ENCODE measurements around the gene ANKMY1. TPM values are rescaled to one million over a fixed set of nuclear protein-coding genes. Genes with fewer than 3 reads are reported as not detected.

ANKMY1 gene
- total RNA-seq, 2 donors from 2014 or later = 18.5 to 19.9 TPM

DNA sequence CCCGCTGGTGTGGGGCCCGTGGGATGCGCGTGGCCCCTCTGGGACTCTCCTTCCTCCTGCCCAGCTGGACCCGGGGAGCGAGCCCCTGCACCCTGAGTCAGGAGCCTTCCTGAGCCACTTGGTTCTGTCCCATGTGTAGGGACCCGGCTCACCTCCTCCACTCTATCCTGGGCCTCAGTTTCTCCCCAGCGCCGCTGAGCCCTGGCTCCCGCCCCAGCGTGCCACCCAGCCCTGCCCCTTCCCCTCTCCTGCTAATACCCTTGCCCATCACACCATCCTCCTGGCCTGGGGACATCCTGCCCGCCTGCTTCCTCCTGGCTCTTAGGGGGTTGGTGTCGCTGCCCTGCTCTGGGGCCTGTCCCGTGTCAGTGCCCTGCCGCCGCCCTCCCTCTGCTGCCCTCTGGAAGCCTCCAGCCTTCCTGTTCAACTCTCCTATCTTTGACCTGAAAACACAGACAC is 97.5 kb downstream of the ANKMY1 start:
- ATAC-seq (no peak), DNase-seq (peak in 1 of 2 donors; percentile 2)
- intact Hi-C loops (cut with DNase I, micrococcal nuclease) = no loop called here

DNA sequence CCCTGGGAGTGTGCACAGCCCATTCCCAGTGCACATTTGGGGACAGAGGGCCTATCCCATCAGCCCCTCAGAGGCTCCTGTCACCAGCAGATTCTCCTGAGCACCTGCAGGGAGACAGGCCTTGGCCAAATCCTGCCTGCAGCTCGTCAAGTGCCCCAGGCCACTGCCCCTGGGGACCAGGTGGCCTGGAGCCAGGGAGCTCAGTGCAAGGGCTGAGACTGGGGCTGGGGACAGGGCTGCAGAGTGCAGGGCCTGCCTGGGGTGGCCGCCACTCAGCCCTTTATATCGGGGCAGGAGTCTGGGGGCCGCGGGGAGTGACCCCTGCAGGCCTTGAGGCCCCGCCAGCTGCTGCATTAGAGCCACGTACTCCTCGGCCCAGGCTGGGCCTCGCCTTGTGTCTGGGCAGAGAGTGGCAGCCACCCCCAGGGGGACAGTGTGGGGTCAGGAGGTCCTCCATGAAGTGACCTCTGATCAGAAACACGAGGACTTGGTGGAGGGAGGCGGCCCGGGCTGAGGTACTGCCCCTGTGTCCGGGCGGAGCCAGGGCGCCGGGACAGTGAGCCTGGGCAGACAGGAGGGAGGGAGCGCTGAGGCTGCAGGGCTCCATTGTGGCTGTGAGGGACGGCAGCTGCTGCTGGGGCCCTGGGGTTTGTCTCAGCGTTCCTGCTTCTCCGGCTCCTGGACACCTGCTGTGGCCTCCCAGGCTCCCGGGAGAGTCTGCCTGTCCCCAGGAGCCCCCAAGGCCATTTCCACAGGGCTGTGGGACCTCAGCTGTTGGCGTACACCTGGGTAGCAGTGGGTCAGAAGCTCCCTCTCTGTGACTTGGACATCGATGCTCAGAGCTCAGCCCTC is 98.2 kb downstream of the ANKMY1 start:
- no peak for ATAC-seq
- intact Hi-C loops (cut with DNase I, micrococcal nuclease) = no loop called here
- peak in 1 of 2 donors; percentile 6 for DNase-seq

DNA sequence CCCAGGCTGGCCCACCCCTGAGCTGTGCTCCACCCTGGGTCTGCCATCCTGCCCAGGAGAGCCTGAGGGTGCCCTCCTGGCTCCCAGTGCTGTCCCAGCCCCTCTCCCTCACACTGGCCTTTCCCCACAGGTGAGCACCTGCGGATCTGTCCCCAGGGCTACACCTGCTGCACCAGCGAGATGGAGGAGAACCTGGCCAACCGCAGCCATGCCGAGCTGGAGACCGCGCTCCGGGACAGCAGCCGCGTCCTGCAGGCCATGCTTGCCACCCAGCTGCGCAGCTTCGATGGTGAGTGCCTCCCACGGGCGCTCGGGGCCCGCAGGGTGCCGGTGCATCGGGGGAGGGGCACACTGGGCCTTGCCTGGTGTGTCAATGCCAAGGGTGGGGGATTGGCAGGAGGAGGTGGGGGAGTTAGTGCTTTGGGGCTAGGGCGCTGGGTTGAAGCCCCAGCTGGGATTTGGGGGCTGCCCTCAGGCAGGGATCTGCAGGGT is 98.8 kb downstream of the ANKMY1 start:
- no peak for ATAC-seq
- intact Hi-C loops (cut with DNase I, micrococcal nuclease) = no loop called here
- peak in 1 of 2 donors; percentile 4 for DNase-seq

DNA sequence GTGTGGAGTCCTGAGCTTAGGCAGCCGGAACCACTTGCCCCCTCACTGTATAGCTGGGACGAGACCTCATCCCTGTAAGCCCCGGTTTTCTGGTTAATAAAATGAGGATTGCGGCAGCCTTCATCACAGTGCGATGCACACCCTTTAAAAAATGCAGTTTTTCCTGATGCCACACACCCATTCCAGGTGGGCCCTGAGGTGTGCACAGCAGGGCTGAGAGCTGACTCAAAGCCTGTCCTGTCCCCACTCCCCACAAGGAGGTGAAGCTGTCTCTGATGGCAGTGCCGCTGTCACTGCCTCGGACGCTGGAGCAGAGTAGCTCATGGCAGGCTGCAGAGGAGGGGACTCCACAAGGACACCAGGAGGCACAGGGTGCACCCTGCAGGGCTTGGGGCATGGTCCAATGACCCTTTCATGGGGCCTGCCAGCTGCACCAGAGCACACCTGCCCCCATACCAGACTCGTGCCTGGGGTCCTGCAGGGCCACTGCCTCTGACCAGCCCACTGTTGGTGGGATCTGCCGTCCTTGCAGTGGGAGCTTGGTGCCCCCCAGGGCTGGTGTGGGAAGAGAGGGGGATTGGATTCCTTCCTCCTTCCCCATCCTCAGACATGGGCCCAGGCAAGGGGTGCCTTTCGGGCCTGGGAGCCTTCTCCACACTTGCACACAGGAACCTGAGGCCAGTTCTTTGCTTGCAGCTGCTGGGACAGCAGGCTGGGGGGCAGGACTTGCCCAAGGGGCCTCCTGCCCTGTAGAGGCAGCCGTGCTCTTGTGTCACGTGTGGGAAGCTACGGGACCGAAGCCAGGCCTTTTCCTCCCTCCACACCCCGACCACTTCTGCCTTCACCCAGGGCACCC is 99.5 kb downstream of the ANKMY1 start:
- peak in 1 of 2 donors; percentile 5 for DNase-seq
- no peak for ATAC-seq
- intact Hi-C loops (cut with DNase I, micrococcal nuclease) = no loop called here

DNA sequence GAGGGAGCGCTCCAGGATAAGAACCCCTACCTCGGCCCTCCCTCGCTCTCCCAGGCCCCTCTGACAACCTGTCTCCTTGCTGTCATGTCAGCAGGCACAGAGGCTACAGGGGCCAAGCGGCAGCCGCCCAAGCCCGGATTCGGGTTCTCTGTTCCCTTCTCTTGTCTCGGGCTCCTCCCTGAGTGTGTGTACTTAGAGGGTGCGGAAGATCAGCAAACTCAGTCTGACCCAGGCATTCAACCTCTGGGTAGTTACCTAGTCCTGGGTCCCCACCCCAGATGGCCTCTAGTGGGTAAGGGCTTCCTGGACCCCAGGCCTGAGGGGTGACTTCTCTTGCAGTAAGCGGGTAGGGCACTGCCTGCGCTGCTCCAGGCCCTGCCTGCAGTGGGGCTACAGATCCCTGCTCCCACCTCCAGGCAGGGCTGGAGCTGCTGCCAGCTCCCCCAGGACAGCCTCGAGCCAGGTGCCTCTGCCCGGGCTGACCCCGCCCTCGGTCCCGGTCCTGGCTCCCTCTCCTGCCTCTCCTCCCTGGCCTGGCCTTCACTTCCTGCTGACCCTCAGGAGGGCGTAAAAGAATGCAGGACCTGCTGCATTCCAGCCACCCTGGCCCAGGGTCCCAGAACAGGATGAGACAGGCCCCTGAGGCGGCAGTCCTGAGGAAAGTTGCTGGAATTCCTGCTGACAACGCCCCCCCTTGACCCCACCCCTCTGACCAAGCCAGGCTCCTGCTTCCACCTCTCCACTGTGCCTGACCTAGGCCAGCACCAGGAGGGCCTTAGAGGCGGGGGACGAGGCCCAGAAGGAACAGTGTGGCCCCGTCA is 100.4 kb downstream of the ANKMY1 start:
- intact Hi-C loops (cut with DNase I, micrococcal nuclease) = no loop called here
- ATAC-seq (peak; percentile 49), DNase-seq (peak in 1 of 2 donors; percentile 27)

DNA sequence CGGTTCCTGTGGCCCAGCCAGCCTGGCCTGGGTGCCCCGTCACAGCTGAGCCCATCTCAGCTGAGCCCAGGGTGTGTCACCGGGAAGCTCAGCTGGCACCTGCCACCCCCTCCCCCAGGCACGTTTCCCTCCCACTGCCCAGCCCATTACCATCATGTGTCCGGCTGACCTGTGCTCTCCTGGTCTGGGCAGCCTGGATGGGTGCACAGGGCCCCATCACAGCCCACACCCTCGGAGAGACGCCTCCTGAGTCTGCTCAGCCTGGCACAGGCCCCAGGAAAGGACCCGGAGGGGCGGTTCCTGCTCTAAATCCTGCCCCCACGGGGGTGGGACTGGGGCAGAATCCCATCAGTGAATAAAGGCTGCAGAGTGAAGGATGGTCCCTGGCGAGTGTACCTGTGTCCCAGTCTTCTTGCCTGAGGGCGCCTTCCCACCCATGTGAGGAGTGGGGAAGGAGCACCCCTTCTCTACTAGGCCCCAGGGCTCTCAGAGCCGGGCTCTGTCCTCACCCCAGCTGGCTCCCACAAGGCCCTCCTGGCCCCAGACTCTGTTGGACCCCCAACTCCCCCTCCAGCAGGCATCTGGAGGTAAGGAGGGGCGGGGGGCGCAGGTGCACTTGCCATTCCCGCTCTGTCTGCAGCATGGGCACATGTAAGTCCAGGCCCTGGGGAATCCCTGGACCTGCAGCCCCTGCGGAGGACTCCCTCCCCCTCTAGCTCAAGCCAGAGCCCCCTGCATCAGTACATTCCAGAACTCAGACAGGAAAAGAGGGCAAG is 101.2 kb downstream of the ANKMY1 start:
- ATAC-seq = peak; percentile 38
- intact Hi-C loops (cut with DNase I, micrococcal nuclease) = no loop called here
- DNase-seq = peak in 1 of 2 donors; percentile 22

DNA sequence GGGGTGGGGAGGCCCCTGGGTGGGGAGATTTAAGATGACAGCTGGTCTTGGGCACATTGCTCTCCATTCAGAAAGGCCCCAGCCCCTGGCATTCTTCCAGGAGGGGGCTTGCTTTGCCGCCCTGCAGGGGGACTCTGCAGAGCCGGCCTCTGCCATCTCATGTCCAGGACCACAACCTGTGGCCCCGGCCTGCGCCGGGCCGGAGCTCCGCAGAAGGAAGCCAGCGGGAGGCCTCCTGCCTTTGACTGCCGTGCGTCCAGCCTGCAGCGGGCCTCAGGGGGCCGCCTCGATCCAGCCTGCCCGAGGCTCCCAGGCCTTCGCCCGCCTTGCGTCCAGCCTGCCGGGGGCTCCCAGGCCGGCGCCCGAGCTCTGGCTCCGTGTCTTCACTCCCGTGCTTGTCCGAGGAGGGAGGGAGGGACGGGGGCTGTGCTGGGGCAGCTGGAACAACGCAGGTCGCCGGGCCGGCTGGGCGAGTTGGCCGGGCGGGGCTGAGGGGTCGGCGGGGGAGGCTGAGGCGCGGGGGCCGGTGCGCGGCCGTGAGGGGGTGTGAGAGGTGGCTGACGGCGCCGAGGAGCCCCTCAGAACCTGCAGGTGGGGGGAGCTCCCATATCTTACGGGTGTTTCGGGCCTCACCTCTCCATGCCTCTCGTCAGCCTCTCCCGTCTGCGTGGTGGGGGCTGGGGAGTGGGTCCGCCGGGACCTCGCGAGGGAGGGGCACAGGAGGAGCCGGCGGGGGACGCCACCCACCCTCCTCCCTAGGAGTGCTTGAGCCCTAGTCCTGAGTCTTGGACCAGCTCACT is 101.9 kb downstream of the ANKMY1 start:
- peak; percentile 15 for ATAC-seq

DNA sequence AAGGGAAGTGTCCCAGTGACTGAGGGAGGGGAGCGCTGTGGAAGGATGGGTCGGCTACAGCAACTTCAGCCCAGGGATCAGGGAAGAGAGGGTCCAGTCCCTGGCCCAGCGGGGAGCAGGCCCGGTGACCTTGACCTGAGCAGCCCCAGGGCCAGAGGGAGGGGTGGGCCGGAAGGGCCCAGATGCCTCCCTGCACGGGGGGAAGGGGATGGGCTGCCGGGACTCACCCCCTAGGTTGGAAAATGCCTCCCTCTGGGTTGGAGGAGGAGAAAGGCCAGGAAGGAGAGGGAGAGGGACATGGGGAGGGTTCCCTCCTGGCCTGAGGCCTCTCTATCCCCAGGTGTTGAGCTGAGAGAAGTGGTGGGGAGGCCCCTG is 102.5 kb downstream of the ANKMY1 start:
- no peak for ATAC-seq
- intact Hi-C loops (cut with DNase I, micrococcal nuclease) = no loop called here
- DNase-seq = no peak

More for the DNA sequence above, 101.9 kb downstream of the ANKMY1 start:
- intact Hi-C loops (cut with DNase I, micrococcal nuclease) = no loop called here
- no peak for DNase-seq

DNA sequence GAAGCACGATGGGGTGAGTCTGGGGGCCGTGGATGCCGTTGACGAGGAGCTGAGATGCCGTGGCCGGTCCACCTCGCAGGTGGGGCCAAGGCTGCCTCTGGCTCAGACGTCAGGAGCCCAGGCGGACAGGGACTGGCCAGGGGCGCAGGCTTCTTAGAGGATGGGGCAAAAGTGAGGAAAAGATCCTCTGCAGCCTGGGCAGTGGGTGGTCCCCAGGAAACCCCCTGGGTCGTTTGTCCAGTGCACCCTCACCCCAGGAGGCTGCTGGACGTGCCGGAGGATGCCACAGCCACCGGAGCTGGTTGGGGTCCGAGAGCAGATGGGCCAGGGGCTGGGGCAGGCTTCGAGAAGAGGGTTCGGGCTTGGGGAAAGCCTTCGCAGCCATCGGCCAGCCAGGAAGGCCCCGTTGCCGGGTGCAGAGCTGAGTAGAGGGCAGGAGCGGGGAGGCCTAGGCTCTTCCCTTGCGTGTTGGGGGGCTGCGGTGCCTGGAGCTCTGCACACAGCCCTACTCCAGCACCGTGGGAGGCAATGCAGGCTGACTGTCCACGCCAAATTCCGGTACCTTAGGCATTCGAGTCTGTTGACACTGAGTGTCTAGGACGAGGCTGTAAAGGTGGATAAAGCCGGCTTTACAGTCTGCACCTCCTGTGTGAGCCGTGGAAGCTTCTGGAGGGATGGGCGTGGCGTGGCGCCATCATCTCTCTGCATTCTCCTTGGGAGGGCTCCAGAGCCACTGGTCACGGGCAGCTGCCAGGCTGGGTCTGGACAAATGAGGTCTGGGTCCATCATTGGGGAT is 103.5 kb downstream of the ANKMY1 start:
- ATAC-seq (no peak), DNase-seq (no peak)

DNA sequence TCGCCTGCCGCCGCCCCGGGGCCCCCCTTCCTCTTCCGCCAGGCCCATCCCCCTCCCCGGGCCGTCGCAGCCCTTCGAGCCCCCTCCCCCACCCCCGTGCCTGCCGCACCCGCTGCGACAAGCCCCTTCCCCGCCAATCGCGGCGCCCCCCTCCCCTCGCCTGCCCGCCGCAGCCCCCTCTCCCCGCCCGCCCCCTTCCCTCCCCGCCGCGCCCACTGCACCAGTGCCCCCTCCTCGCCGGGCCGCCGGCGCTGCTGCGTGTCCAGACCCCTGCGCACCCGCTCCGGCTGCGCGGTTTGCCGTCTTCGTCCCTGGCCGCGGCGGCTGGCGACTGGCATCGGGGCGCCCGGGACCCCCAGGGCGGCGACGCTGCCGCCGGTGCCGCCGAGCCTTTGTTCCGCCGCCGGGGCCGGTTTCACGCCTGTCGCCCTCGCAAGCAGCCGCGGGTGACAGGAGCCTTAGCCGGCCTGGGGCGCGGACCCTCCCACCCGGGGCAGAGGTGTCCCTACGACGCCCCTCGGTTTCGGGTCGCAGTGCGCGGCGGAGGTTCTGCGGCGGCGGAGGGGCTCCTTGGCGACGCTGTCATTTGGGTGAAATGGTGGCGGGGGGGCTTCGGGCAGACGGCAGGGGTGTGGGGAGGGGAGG is 104.2 kb downstream of the ANKMY1 start:
- no peak for ATAC-seq
- DNase-seq = peak in 1 of 2 donors; percentile 5
- intact Hi-C loops (cut with DNase I, micrococcal nuclease) = no loop called here

More for the DNA sequence above, 103.5 kb downstream of the ANKMY1 start:
- intact Hi-C loops (cut with DNase I, micrococcal nuclease) = no loop called here

DNA sequence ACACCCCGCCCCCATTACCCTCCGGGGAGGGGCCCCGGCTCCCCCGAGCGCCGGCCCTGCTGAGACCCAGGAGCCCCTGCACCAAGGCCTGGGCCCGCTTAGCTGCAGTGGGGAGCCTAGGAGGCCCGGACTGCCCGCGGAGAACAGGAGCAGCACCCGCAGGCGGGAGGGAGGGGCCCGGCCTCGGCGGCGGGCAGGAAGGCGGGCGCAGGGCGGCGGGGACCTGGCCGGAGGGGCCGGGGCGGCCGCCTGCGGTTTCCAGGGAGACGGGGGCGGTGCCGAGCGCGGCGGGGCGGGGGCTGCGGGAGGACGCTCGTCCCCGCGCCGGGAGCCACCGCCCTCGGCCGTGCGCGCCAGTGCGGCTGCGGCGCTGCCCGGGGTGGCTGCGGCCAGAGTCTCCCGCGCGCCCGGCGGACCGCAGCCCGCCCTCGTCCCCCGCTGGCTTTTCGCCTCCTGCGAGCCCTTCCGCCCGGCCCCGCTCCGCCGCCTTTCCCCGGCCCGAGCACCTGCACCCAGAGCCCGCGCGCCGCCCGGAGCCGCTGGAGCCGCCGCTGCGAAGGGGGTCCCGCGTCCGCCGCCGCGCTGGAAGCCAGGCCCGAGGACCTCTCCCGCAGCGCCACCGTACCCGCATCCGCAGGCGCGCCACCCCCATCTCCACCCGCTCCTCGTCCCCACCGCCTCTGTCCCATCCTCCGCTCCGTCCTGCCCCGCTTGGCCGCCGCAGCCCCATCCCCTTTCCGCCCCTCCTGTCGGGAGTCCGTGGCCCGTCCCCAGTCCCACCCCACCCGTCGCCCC is 105.1 kb downstream of the ANKMY1 start:
- intact Hi-C loops (cut with DNase I, micrococcal nuclease) = no loop called here
- ATAC-seq (peak; percentile 66), DNase-seq (peak in 1 of 2 donors; percentile 69)

DNA sequence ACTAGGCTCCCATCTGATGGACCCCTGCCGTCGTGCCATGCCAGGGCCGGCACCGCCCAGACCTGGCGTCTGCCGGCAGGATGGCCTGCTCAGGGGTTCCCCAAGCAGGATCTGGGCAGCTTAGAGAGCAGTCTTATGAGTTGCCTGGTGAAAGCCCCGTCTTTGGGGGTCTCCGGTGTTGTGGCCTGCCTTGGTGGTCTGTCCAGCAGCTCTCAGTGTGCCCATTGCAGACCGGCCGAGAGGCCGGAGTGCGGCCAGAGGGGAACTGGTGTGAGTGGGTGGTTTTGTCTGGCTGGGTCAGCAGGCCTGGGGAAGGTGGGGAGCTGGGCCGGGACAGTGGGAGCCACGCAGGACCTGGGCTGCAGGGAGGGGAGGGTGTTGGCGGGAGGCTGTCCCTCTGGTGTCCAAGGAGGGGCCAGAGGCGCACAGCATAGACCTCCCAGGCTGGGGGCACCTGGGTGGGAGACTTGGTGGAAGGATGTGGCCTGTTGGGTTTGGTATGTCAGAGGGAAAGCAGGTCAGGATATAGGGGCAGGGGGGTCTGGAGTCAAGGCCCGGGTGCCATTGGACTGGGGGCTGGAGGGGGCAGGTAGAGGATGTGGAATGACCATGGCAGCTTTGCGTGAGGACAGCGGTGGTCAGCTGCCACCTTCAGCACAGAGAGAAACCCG is 105.9 kb downstream of the ANKMY1 start:
- no peak for ATAC-seq
- intact Hi-C loops (cut with DNase I, micrococcal nuclease) = no loop called here
- no peak for DNase-seq

DNA sequence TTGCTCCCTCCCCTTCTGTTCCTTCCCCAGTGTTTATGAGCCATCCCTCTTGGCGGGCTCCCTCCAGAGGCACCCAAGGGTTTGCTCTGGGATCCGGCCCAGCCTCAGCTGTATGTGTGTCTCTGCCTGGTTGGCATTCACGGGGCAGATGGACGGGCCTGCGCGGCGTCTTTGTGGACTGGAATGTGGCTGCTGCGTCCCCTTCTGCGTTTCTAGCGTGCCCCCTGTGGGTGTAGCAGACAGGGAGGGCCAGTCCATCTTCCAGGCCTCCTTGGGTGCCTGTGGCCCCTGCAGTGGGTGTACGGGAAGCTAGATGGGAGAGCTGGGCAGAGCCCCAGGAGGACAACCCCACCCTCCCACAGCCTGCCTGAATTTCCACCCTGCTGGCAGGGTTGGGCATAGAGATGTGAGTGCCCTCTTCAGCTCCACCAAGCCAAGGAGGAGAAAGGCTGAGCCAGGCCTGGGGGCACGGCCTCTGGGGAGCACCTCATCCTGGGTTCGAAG is 106.6 kb downstream of the ANKMY1 start:
- ATAC-seq (no peak), DNase-seq (no peak)
- intact Hi-C loops (cut with DNase I, micrococcal nuclease) = no loop called here

DNA sequence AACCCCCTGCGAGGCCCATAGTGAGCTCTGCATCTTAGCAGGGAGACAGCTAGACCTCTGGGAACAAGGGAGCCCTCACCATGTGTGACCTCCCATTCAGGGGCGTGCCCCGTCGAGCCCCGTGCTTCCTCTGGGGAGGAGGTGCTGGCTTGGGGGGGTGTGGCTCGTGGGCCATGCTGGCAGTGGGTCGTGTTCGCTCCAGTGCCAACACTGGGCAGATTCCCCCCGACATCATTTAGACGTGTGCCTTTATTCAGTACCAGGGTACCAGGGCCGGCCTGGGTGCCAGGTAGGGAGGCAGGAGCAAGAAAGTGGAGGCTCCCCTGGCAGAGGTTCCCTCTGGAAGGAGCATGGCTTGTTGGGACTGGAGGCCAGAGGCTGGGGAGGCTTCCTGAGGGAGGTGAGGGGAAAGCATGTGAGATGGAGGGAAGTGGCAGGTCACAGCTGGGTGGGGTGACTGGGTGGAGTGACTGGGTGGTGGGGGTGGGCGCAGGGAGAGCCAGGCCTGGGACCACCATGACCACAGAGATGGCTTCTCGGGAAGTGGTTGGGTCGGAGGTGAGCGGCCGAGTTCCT is 107.2 kb downstream of the ANKMY1 start:
- intact Hi-C loops (cut with DNase I, micrococcal nuclease) = no loop called here
- ATAC-seq = no peak

More for the DNA sequence above, 107.2 kb downstream of the ANKMY1 start:
- no peak for DNase-seq

All from left colon (tissue), 2 donors.